Skeletal muscle cell (primary cell): ENCODE results near the gene PRSS38.

Experiments
- DNase-seq: peaks from one replicate; pipeline ENCODE4 v3.0.0-alpha.2; 2010; ENCODE audit warnings: low read depth
- H3K4me3 ChIP-seq: 2 replicates; pipeline ENCODE4 v1.5.1; 2011; ENCODE audit warnings: low read depth, mild to moderate bottlenecking, control low read depth, low read length, moderate library complexity

Gene PRSS38

DNA sequence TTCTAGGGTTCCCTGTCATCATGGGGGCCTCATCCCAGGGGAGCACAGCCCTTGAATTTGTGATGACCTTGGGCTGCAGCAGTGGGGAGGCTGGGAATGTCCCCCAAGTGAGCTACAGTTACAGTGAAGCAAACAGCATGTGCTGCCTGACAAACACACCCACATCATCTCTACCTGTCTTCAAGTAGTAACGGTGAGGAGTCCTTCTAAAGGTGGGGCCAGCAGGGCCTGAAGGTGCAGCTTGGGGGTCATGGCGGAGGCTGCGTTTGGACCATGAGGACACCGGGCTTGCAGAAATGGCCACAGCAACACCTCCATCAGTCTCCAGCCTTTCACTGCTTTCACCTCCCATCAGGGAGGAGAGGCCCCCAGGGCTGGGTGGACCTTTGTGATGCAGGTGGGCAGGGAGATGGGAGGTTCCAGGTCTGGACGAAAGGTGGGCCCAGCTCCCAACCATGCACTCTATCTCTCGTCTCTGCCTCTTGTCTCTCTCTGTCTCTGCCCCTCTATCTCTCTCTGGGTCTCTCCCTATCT lies 76.5 kb downstream of the PRSS38 start:
- no peak for DNase-seq

DNA sequence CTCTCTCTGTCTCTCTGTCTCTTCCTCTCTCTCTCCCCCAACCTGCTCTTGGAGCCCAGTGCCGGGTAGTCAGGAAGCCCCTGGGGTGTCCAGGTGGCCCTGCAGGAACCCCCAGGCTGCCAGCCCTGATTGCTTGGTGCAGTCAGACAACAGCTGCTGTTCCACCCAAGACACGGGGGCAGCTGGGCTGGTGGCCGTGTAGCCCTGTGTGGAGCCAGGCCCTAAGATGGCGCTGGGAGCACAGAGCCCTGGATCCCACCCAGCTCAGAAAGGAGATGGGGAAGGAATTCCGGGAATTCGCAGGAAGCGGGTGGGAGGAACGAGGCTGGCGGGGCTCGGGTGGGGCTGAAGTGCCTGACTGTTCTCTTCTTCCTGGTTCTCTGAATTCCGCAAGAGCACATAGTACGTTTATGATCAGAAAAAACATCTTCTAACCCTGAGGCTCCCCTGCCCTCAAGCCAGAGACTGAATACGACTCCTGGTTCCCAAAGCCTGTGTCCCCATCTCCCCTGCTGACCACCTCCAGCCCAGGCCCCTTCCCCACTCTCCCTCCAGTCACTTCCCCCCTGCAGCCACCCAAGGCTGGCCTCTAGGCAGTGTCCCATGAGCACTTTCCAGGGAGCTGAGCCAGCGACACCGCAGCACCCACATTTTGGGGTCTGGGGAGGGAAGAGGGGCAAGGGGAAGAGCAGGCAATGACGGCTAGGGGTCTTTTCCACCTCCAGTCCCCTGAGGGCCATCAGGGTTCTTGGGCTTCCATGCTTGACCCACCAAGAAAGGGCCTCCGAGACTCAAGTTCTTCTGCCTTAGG lies 77.2 kb downstream of the PRSS38 start:
- no peak for DNase-seq
- no peak overlapping the region for H3K4me3 ChIP-seq

More for the DNA sequence above, 76.5 kb downstream of the PRSS38 start:
- no peak overlapping the region for H3K4me3 ChIP-seq

DNA sequence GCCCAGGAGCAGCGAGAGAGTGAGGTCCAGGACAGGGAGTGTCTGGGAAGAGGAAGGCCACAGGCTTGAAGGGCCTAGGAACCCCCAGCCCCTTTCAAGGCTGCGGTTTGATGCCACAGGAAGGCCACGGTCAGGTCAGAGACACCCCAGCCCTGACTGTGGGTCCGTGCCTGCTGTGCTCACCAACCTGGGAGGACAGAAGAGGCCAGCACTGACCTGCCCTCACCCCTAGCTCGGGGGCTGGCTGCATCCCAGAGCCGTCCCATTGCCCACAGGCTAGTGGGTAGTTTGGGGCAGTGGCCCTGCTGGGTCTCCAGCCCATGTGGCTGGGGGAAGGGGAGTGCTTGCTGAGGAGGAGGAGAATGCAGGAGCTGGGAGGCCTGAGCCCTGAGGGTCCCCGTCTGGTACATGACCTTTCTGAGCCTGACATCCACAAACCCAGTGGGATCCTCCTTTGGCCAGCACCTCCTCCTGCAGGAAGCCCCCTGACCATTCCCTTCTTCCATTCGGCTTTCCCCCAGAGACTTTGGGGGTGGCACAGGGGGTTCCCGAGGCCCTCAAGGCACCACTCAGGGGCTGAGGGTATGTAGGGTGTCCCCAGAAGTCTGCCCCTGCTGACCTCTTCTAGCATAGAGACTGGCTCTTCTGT lies 77.9 kb downstream of the PRSS38 start:
- H3K4me3 ChIP-seq, result no peak overlapping the region
- DNase-seq, result no peak

DNA sequence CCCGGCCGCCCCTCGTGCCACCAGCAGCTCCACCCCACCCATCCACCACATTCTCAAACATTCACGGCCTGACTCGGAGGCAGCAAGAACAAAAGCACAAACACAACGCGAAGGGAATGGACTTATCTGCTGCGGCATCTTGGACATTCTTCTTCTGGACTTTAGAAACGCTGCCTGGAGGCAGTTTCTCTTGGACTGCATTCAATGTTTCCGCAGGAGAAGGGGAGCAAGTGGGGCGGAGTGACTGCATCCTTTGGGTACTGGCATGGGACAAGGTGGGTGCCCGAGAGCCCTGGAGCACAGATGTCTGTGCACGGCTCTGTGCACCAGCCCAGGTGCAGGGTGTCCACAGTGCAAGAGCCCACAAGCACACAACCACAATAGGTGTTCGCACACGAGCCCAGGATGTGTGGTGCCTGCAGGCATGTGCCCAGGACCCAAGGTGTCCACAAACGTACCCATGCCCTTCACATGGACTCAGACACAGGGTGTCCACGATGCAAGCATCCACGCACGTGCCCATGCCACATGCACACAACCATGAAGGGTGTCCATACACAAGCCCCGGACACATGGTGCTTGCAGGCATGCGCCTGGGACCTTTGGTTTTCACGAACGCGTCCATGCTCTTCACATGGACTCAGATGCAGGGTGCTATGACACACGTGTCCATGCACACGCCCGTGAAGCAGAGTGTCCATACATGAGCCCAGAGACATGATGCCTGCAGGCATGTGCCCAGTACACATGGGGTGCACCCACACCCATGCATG lies 78.7 kb downstream of the PRSS38 start:
- H3K4me3 ChIP-seq, result no peak overlapping the region
- no peak for DNase-seq

DNA sequence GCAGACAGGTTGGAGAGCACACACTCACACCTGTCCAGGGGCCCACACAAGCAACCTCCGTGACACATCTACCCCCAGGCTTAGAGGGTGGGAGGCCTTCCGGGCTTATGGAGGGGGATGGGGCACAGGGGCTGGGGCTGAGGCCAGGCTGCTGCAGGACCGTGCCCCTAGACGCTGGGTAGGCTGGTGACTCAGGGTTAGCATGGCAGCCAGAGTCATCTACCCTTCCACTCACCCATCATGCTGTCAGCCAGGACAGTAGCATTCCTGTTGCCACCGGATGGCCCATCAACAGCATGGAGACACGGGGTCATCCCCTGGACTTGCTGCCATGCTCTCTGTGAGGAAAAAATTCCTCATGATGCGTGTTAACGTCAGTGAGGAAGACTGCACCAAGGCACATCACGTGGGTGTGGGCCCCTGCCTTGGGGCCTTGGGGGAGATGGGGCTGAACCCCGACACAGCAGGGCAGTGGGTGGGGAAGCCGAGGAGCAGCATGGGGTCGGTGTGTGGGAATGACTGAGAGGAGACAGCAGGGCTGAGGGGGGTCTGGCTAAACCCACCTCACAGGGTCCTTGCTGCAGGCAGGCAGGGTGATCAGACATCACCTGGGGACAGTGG lies 79.5 kb downstream of the PRSS38 start:
- no peak for DNase-seq
- H3K4me3 ChIP-seq, result no peak overlapping the region
